Measurements from ENCODE around the gene TNFRSF13B.

DNA sequence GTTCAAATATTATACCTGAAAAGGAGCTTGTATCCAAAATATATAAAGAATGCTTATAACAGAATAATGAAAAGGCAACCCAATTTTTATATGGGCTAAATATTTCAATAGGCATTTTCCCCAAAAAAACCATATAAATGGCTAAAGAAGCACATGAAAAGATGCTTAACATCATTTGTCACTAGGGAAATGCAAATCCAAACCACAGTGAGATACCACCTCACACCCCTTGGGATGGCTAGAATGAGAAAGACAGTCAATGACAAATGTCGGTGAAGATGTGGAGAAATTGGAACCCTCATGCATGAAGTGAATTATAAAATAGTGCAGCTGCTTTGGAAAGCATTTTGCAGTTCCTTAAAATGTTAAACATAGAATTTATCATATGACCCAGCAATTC, 3.1 kb downstream of the TNFRSF13B start:
- TF ChIP-seq, protein P1, sequence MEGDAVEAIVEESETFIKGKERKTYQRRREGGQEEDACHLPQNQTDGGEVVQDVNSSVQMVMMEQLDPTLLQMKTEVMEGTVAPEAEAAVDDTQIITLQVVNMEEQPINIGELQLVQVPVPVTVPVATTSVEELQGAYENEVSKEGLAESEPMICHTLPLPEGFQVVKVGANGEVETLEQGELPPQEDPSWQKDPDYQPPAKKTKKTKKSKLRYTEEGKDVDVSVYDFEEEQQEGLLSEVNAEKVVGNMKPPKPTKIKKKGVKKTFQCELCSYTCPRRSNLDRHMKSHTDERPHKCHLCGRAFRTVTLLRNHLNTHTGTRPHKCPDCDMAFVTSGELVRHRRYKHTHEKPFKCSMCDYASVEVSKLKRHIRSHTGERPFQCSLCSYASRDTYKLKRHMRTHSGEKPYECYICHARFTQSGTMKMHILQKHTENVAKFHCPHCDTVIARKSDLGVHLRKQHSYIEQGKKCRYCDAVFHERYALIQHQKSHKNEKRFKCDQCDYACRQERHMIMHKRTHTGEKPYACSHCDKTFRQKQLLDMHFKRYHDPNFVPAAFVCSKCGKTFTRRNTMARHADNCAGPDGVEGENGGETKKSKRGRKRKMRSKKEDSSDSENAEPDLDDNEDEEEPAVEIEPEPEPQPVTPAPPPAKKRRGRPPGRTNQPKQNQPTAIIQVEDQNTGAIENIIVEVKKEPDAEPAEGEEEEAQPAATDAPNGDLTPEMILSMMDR (conservative IDR thresholded peaks at IDR 0.05; ENCODE audit: low read length), result no peak
- TF ChIP-seq EZH2phosphoT487 (IDR thresholded peaks at IDR 0.05; ENCODE audit: borderline replicate concordance, low read depth, low read length), result no peak

Data from OCI-LY7 (cell line).